NK-92 (cell line): Measurements from ENCODE around the gene PRKCE.

Experiments
- DNase-seq: peaks from one replicate; lab custom pipeline; 2025; ENCODE audit not compliant: unreplicated experiment; lab: John Stamatoyannopoulos, UW

Gene PRKCE

DNA sequence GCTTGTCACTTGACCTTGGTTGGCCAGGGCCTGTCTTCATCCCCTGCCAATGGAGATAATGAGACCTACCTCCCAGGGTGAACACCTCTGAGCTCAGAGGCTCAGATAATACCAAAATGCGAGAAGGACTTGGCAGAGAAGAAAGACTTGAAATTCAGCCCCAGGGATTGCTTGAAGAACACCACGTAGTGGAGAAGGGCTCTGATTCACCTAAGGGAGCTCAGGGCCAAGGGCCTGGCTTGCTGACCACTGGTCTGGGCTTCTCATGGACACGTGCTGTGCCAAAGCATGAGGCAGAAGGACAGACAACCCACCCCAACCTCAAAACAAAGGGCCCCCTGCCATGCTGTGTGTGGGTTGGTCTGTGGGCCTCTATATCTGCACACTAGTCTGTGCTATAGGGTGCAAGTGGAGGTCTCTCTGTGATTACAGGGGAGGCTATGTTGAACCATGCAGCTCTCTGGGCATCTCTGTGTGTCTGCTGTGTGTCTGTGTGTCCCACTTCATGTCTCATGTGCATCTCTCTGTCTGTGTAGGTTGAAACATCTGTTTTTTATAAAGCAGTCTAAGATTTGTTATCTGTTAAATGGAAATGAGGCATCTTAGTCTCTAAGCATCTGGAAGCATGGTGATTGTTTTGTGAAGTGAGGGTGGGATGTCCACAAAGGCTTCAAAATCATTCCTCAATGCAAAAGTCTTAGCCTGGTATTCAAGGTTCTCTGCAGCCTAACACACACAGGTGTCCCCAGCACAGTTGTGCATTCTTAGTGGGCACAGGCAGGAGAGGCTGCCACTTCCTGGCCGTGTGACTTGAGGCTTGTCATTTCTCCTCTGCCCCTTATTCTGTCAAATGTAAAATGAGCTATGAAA is 584.8 kb downstream of the PRKCE start:
- no peak for DNase-seq

DNA sequence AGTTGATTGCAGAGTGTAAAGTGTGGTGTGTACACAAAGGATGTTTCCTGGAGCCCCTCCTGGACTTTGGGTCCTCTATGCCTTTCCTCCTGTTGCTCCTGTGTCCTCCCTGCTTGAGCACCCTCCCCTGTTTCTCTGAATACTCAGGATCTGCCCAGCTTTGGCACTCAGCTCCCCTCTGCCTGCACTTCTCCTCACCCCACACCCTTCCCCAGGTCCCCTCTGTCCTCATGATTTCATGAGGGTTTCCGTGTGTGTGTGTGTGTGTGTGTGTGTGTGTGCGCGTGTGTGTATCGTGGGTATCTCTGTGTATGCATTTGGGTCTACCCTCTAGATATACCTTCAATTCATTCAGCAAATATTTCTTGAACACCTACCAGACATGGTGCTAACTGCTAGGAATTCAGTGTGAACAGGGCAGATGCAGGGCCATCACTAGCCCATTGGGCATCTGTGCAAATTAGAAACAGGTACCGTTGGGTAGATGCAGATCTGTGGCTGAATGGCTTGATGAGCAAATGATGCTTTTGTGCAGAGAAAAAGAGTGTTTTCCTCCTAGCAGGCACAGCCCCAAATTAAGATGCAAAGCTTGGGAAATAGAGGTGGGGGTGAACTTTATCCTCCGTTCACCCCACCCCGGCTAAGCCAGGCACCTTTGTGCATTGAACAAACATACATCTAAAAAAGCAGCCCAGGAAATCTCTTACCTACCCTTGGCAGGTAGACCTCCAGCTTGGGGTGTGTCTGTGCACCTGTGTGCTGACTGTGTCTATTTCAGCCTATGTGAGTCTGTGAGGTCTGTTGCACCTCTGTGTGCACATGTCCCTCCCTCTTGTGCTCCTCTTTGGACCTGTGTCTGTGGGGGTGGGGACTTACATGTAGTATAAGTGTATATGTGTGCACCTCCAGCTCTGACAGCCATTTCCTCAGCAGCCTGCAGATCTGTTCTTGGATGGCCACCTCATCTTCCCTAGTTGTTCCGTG is 585.7 kb downstream of the PRKCE start:
- no peak for DNase-seq
